OCI-LY1 (cell line): Measurements from ENCODE around the gene TFB2M.
"Not testable (repeated sequence)": the region's sequence is repeated elsewhere in the genome, so short reads cannot be mapped to it uniquely, and the experiment has no call there.

Experiments
- H2AFZ ChIP-seq: fragments of 200-600 bp; sonication (generic), shearing (Covaris generic); 2 replicates; pipeline ENCODE4 v1.6.0; 2014; ENCODE audit warnings: antibody characterized with exemption, mild to moderate bottlenecking, low read length
- H3F3A ChIP-seq: fragments of 200-600 bp; sonication (generic), shearing (Covaris generic); 2 replicates; pipeline ENCODE4 v1.6.0; 2014; ENCODE audit warnings: mild to moderate bottlenecking, antibody characterized with exemption, low read length, moderate library complexity; ENCODE audit not compliant: insufficient read depth
- H3K27ac ChIP-seq: fragments of 200-600 bp; sonication (generic); 2 replicates; pipeline ENCODE4 v1.5.1; 2014; ENCODE audit warnings: low read length, mixed run types, mild to moderate bottlenecking, low read depth; ENCODE audit not compliant: poor library complexity, severe bottlenecking
- H3K27me3 ChIP-seq: fragments of 200-600 bp; sonication (generic); 2 replicates; pipeline ENCODE4 v1.6.0; 2014; ENCODE audit warnings: antibody characterized with exemption, mild to moderate bottlenecking, low read length, moderate library complexity; ENCODE audit not compliant: insufficient read depth
- H3K36me3 ChIP-seq: fragments of 200-600 bp; sonication (generic); 2 replicates; pipeline ENCODE4 v1.6.1; 2014; ENCODE audit warnings: mild to moderate bottlenecking, antibody characterized with exemption, low read length, moderate library complexity, mixed read lengths; ENCODE audit not compliant: insufficient read depth
- H3K4me1 ChIP-seq: fragments of 200-600 bp; sonication (generic); 2 replicates; pipeline ENCODE4 v1.5.1; 2014; ENCODE audit warnings: mild to moderate bottlenecking, low read length, moderate library complexity; ENCODE audit not compliant: insufficient read depth, severe bottlenecking
- H3K4me2 ChIP-seq: fragments of 200-600 bp; sonication (generic), shearing (Covaris generic); 2 replicates; pipeline ENCODE4 v1.6.1; 2014; ENCODE audit warnings: low read length
- H3K4me3 ChIP-seq: fragments of 200-600 bp; sonication (generic); 2 replicates; pipeline ENCODE4 v1.5.1; 2014; ENCODE audit warnings: low read length, low read depth, mild to moderate bottlenecking, mixed read lengths; ENCODE audit not compliant: poor library complexity, severe bottlenecking
- H3K79me2 ChIP-seq: fragments of 200-600 bp; shearing (Covaris generic); 2 replicates; pipeline ENCODE4 v1.6.1; 2016; ENCODE audit warnings: mixed run types, low read length, mixed read lengths; ENCODE audit not compliant: insufficient read depth
- H3K9ac ChIP-seq: fragments of 200-600 bp; sonication (generic), shearing (Covaris generic); 2 replicates; pipeline ENCODE4 v1.6.1; 2014; ENCODE audit warnings: mild to moderate bottlenecking, low read length, mixed read lengths
- H3K9me2 ChIP-seq: fragments of 200-600 bp; sonication (generic), shearing (Covaris generic); 2 replicates; pipeline ENCODE4 v1.6.1; 2014; ENCODE audit warnings: low read depth, mild to moderate bottlenecking, low read length, mixed read lengths
- H3K9me3 ChIP-seq: fragments of 200-600 bp; shearing (Covaris generic); 2 replicates; pipeline ENCODE4 v1.6.1; 2014; ENCODE audit warnings: low read length, mixed read lengths
- H4K20me1 ChIP-seq: fragments of 200-600 bp; sonication (generic), shearing (Covaris generic); 2 replicates; pipeline ENCODE4 v1.6.0; 2016; ENCODE audit warnings: mild to moderate bottlenecking, low read length; ENCODE audit not compliant: insufficient read depth
- CTCF ChIP-seq: fragments of 200-600 bp; sonication (generic), shearing (Covaris generic); IDR thresholded peaks from 2 replicates; pipeline ENCODE4 v1.5.1; 2017; ENCODE audit warnings: mild to moderate bottlenecking, antibody characterized with exemption, low read length, moderate library complexity, mixed read lengths
- EZH2 ChIP-seq: fragments of 200-600 bp; sonication (generic), shearing (Covaris generic); IDR thresholded peaks from 2 replicates; pipeline ENCODE4 v1.8.0; 2017; ENCODE audit warnings: borderline replicate concordance, mixed run types, mild to moderate bottlenecking, antibody characterized with exemption, low read length, moderate library complexity, mixed read lengths

Gene TFB2M

GRCh38 chr1:246591958-246592357 lies 25.9 kb upstream of the TFB2M start:
- no peak overlapping the region for H3K4me2 ChIP-seq
- H3K9ac ChIP-seq, result no peak overlapping the region
- H3K79me2 ChIP-seq, result peaks cover 38% of the 10 kb centered on the region

GRCh38 chr1:246591504-246591903 lies 25.4 kb upstream of the TFB2M start:
- H3K27ac ChIP-seq, result no peak overlapping the region
- TF ChIP-seq EZH2 (no peak), CTCF (no peak)
- H3K9me2 ChIP-seq, result no peaks in the 10 kb centered on the region
- no peak overlapping the region for H3K4me2 ChIP-seq
- no peaks in the 10 kb centered on the region for H3F3A ChIP-seq
- H4K20me1 ChIP-seq, result no peaks in the 10 kb centered on the region
- no peaks in the 10 kb centered on the region for H3K4me1 ChIP-seq
- H3K4me3 ChIP-seq, result no peak overlapping the region
- no peak overlapping the region for H2AFZ ChIP-seq
- 0 out of 2 replicates have a peak, but pooled peaks cover 2% of the 10 kb centered on the region for H3K9me3 ChIP-seq
- peaks cover 69% of the 10 kb centered on the region for H3K36me3 ChIP-seq
- no peaks in the 10 kb centered on the region for H3K27me3 ChIP-seq
- H3K9ac ChIP-seq, result no peak overlapping the region
- peaks cover 43% of the 10 kb centered on the region for H3K79me2 ChIP-seq

More at GRCh38 chr1:246591958-246592357, 25.9 kb upstream of the TFB2M start:
- Histone ChIP-seq H2AFZ (no peak overlapping the region), H3K27ac (no peak overlapping the region), H3F3A (no peaks in the 10 kb centered on the region), H3K9me3 (0 out of 2 replicates have a peak, but pooled peaks cover 2% of the 10 kb centered on the region), H3K4me3 (no peak overlapping the region), H3K27me3 (no peaks in the 10 kb centered on the region), H3K4me1 (no peaks in the 10 kb centered on the region), H4K20me1 (no peaks in the 10 kb centered on the region), H3K36me3 (peaks cover 74% of the 10 kb centered on the region), H3K9me2 (no peaks in the 10 kb centered on the region)
- TF ChIP-seq CTCF (no peak), EZH2 (no peak)

- Histone ChIP-seq H3K4me3 (no peak overlapping the region), H3K9me2 (no peaks in the 10 kb centered on the region), H3K4me2 (no peak overlapping the region), H3K9me3 (0 out of 2 replicates have a peak, but pooled peaks cover 2% of the 10 kb centered on the region), H3K27ac (no peak overlapping the region), H3K4me1 (no peaks in the 10 kb centered on the region), H2AFZ (no peak overlapping the region), H3F3A (no peaks in the 10 kb centered on the region), H3K36me3 (peaks cover 64% of the 10 kb centered on the region), H3K27me3 (no peaks in the 10 kb centered on the region), H3K79me2 (peaks cover 46% of the 10 kb centered on the region), H4K20me1 (no peaks in the 10 kb centered on the region), H3K9ac (no peak overlapping the region)
- TF ChIP-seq EZH2 (no peak), CTCF (no peak)
These were observed 25.0 kb upstream of the TFB2M start for GRCh38 chr1:246591047-246591446.

- not testable (repeated sequence) for H3F3A ChIP-seq, H3K9me2 ChIP-seq, H3K4me1 ChIP-seq, H3K9ac ChIP-seq, H2AFZ ChIP-seq, H4K20me1 ChIP-seq, H3K9me3 ChIP-seq, H3K27ac ChIP-seq, H3K4me3 ChIP-seq, H3K27me3 ChIP-seq, H3K4me2 ChIP-seq
- H3K36me3 ChIP-seq, result peaks cover 57% of the 10 kb centered on the region
- H3K79me2 ChIP-seq, result peaks cover 47% of the 10 kb centered on the region
These were observed 23.9 kb upstream of the TFB2M start for GRCh38 chr1:246589919-246590318.
